VCaP (cell line): Measurements from ENCODE around the gene FAR2.

Experiments
- H3K27ac ChIP-seq: fragments of 450-650 bp; 2 replicates; pipeline ENCODE4 v1.5.1; 2017
- TF ChIP-seq, protein P1 (sequence below): fragments of 450-650 bp; conservative IDR thresholded peaks from 2 replicates; pipeline ENCODE4 v1.5.1; 2017; ENCODE audit warnings: mild to moderate bottlenecking, moderate library complexity

FAR2 gene

DNA sequence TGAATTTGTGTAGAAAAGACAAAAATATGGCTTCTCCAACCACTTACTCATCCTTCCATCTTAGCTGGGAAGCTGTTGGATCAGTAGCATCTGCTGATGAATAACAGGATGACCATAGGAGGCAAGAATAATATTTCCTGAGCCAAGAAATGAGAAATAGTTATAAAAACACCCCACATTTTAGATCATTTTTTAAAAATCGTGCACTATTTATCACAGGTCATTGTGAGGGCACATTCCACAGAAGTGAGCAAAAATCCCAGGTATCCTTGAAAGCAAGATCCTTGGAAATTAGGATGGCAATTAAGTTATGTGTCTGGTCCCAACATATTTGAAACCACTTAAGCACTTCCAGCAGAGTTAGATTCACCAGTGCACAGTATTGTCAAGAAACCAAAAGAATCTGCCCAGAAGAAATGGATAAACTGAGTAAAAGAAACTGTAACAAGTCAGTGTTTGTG, 8.4 kb downstream of the FAR2 start:
- TF ChIP-seq, protein P1, sequence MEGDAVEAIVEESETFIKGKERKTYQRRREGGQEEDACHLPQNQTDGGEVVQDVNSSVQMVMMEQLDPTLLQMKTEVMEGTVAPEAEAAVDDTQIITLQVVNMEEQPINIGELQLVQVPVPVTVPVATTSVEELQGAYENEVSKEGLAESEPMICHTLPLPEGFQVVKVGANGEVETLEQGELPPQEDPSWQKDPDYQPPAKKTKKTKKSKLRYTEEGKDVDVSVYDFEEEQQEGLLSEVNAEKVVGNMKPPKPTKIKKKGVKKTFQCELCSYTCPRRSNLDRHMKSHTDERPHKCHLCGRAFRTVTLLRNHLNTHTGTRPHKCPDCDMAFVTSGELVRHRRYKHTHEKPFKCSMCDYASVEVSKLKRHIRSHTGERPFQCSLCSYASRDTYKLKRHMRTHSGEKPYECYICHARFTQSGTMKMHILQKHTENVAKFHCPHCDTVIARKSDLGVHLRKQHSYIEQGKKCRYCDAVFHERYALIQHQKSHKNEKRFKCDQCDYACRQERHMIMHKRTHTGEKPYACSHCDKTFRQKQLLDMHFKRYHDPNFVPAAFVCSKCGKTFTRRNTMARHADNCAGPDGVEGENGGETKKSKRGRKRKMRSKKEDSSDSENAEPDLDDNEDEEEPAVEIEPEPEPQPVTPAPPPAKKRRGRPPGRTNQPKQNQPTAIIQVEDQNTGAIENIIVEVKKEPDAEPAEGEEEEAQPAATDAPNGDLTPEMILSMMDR: no peak
- H3K27ac ChIP-seq: no peak overlapping the region

DNA sequence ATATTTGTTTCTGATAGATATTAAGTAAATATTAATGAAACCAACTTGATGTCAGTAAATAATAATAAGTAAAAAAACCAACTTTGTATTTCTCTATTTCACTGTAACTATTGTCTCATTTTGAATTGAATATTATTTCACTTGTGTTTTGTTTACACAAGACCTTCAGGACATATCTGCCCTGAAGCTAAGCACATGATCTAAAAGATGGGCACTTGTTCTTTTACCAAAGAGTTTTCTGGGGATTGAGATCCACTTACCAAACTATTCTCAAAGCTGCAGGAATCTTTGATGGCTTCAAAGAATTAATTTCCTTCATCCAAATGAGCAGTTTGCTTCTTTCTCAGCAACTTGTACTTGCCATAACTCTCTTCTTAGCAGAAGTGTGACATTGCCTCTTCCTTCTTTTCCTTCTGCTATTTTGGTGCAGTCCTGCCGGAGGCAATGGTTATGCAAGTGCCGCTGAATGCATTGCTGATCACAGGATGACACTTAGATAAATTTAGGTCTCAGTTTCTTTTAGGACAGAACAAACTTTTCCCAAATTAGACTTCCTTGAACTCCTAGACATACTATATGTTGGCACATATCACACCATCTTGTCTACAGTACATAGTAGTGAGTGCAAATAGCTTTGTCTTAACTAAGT, 9.2 kb downstream of the FAR2 start:
- TF ChIP-seq, protein P1: no peak
- H3K27ac ChIP-seq: no peak overlapping the region

DNA sequence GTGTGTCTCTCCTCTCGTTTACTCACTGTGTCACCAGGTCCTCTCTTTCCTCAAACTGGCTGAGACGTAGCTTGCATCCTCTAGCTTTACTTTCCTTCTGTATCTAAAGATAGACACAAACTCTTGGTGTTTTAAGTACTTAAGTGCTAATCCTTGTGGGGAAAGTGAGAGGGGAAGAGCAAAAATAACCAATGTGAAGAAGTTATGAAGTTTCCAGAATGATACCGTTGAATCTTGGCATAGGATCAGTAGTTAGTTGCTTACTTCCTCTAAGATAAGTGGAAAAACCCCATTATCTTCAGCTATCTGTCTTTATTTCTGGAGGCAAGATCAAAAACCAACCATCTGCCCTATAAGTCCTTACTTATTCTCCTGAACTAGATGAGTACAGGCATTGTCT, 10.6 kb downstream of the FAR2 start:
- TF ChIP-seq, protein P1: no peak
- no peak overlapping the region for H3K27ac ChIP-seq

DNA sequence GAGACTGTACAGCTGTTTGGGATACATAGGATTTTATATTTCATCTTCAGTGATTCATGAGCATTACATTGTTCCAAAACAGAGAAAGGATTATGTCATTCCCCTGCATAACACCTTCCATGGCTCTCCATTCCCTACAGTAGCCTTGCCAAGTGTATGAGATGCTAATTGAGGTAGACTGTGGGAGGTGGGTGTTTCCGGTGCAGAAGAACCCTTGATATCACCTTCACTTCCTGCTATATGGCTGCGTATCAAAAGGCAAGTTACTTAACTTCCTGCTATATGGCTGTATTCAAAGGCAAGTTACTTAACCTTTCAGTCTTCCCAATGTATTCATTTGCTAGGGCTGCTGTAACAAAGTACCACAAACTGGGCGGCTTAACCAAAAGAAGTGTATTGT, 11.2 kb downstream of the FAR2 start:
- TF ChIP-seq, protein P1: no peak
- H3K27ac ChIP-seq: no peak overlapping the region

DNA sequence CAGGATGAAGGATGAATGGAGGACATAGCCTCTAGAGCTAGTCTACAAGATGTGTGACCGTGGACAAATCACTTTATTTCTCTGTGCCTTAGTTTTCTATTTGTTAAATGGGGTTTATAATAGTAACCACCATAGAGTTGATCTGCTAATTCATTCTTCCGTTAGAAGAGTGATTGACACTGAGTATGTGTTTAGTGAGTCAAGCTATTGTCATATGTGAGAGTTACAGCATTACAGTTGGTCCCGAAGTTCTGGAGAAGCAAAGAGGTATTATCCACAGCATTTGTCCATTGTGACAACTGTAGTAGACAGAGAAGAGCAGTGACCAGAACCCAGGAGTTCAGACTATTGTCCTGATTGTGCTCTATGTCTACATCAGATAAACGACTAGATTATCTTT, 14.1 kb downstream of the FAR2 start:
- no peak overlapping the region for H3K27ac ChIP-seq
- TF ChIP-seq, protein P1: no peak

DNA sequence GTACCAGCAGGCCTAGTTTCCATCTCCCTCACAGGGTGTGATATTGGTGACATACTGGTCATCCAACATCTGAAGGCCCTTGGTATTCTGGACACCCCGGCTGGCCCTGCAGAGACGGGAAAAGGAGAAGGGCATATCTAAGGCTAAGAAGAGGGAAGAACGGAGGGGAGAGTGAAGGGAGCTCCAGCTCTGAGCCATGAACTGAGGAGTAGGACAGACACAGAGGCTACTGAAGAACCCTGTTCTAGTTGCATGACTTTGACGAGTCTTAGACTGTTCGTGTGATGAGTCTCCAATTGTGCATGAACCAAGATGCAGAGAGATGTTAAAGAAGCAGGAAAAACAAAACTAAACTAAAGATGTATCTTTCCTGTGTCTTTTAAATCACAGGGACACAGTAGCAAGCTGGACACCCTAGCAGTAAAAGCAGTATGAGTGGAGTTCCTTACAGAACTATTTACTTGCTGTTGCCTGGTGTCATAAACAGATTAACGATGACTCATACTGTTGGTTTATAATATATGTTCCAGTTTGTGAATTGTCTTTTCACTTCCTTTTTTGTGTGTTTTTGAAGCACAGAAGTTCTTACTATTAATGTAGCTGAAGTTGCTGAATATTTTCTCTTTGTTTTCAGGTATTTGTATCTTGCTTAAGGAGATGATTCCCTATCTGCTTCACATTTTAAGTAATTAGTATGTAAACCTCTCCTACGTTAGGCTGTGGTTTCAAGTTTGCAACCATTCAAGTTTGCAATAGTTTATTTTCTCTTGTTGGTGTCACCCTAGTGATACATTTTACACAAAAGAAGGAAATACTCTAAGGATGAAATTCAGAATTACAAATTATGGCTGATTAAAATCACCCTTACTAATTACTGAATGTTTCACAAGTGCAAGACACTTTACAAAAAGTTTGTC, 15.7 kb downstream of the FAR2 start:
- H3K27ac ChIP-seq: no peak overlapping the region
- TF ChIP-seq, protein P1: no peak

DNA sequence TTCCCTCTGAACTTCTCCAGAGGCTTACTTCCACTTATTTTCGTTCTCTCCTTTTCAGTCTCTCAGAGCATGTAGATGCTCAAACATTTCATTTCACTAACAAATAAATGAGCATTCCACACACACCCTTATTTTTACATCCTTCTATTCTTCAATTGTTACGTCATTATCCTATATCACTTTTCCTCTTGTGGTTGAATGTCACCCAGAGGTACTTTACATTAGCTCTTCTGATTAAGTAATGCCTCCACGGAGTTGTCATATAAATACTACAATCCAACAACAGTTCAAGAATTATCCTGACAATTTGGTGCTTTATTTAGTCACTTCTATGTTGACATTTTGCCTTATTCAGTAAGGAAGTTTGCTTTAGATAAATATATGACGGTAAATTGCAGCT, 18.4 kb downstream of the FAR2 start:
- H3K27ac ChIP-seq: no peak overlapping the region
- TF ChIP-seq, protein P1: no peak
